ENCODE data around the gene MEMO1. TPM values are rescaled to one million over a fixed set of nuclear protein-coding genes. Genes with fewer than 3 reads are reported as not detected.
"Not testable (repeated sequence)": the region's sequence is repeated elsewhere in the genome, so short reads cannot be mapped to it uniquely, and the experiment has no call there.

The MEMO1 gene
- total RNA-seq, 1 experiment from 2014 or later = 78.1 TPM

DNA sequence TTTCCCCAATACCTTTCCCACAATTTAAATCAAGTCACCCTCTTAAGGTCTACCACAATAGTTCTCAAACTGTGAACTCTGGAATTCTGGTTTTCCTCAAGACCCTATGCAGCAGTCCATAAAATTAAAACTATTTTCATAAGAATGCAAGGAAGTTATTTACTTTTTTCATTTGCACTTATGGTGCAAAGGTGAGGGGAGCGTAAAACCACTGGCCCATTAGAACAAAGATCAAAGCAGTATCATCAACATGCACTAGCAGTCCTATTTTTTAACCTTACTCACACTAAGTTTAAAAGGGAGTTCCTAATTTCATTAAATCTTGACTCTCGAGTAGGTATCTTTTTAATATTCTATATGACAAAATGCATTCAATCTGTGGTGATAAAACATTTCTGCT, 85.3 kb downstream of the MEMO1 start:
- no peak overlapping the region for H3K4me3 ChIP-seq
- H3K27ac ChIP-seq = no peak overlapping the region
- no peaks in the 10 kb centered on the region for H3K9me3 ChIP-seq (replicated peaks)
- H3K4me1 ChIP-seq = no peaks in the 10 kb centered on the region
- no peaks in the 10 kb centered on the region for H3K27me3 ChIP-seq
- DNase-seq = no peak
- peaks cover 3% of the 10 kb centered on the region; the same call in 1 of the 2 replicates for H3K36me3 ChIP-seq

DNA sequence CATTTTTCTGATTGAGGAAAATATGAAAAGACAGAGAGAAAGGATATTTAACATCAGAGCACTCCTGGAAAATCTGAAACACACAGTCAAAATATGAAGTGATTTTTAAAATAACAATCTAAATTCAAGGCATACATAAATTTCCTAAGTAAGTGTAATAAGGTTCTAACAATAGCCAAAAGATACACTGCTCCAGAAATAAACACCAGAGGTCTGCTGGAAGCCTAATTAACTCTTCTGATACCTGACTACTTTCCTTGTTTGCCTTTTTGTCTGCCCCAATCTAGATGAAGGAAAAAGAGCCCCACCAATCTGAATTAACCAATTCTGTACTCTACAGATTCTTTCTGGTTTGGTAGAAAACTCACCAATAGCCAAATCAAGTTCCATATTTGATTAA, 87.1 kb downstream of the MEMO1 start:
- Histone ChIP-seq H3K4me3 (no peak overlapping the region), H3K27ac (no peak overlapping the region), H3K36me3 (peaks cover 13% of the 10 kb centered on the region; the same call in 1 of the 2 replicates), H3K27me3 (no peaks in the 10 kb centered on the region), H3K4me1 (no peaks in the 10 kb centered on the region), H3K9me3 (replicated peaks) (no peaks in the 10 kb centered on the region)
- DNase-seq = no peak

DNA sequence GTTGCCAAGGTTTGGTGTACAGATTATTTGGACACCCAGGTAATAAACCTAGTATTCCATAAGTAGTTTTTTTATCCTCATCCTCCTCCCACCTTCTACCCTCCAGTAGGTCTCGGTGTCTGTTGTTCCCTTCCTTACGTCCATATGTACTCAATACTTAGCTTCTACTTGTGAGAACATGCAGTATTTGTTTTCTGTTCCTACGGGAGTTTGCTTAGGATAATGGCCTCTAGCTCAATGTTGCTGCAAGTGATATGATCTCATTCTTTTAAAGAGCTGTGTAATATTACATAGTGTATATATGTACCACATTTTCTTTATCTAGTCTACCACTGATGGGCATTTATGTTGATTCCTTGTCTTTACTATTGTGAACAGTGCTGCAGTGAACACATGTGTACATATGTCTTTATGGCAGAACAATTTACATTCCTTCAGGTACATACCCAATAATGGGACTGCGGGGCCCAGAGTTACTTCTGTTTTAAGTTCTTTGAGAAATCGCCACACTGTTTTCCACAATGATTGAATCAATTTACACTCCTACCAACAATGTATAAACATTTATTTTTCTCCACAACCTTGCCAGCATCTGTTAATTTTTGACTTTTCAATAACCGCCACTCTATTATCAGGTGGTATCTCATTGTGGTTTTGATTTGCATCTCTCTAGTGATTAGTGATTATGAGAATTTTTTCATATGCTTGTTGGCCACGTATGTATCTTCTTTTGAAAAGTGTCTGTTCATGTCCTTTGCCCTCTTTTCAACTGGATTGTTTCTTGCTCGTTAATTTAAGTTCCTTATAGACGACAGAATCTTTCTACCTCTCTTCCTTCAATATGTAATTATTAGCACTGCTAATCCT, 88.0 kb downstream of the MEMO1 start:
- Histone ChIP-seq H3K4me3 (no peak overlapping the region), H3K27ac (no peak overlapping the region), H3K36me3 (peaks cover 16% of the 10 kb centered on the region; the same call in 1 of the 2 replicates)

DNA sequence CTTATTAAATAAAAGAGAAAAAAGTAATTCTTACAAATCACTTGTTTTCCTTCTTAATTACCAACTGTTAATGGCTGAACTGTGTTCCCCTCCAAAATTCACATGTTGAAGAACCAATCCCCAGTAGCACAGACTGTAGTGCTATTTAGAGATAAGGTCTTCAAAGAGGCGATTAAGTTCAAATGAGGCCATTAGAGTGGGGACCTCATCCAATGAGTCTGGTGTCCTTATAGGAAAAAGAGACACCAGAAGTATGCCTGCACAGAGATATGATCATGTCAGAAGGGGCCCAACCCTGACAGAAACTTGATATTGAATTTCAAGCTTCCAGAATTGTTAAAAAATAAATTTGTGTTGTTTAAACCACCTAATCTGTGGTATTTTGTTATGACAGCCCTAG, 89.8 kb downstream of the MEMO1 start:
- Histone ChIP-seq H3K27me3 (no peaks in the 10 kb centered on the region), H3K27ac (no peak overlapping the region), H3K9me3 (replicated peaks) (no peaks in the 10 kb centered on the region), H3K36me3 (peaks cover 23% of the 10 kb centered on the region; the same call in 1 of the 2 replicates), H3K4me3 (no peak overlapping the region), H3K4me1 (no peaks in the 10 kb centered on the region)
- no peak for DNase-seq

More for the DNA sequence above, 88.0 kb downstream of the MEMO1 start:
- no peak for DNase-seq
- Histone ChIP-seq H3K4me1 (no peaks in the 10 kb centered on the region), H3K9me3 (replicated peaks) (no peaks in the 10 kb centered on the region), H3K27me3 (no peaks in the 10 kb centered on the region)

DNA sequence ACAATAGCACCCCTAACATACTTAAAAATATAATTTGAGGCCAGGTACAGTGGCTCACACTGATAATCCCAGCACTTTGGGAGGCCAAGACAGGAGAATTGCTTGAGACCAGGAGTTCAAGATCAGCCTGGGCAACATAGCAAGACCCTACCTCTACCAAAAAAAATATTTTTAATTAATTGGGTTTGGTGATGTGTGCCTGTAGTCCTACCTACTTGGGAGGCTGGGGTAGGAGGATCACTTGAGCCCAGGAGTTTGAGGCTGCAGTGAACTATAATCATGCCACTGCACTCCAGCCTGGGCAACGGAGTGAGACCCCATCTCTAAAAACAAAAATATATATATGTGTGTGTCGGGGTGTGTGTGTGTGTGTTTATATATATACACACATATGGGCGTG, 91.3 kb downstream of the MEMO1 start:
- no peak for DNase-seq
- Histone ChIP-seq H3K4me3 (no peak overlapping the region), H3K36me3 (peaks cover 20% of the 10 kb centered on the region; the same call in 1 of the 2 replicates), H3K27me3 (no peaks in the 10 kb centered on the region), H3K9me3 (replicated peaks) (no peaks in the 10 kb centered on the region), H3K4me1 (no peaks in the 10 kb centered on the region), H3K27ac (no peak overlapping the region)

DNA sequence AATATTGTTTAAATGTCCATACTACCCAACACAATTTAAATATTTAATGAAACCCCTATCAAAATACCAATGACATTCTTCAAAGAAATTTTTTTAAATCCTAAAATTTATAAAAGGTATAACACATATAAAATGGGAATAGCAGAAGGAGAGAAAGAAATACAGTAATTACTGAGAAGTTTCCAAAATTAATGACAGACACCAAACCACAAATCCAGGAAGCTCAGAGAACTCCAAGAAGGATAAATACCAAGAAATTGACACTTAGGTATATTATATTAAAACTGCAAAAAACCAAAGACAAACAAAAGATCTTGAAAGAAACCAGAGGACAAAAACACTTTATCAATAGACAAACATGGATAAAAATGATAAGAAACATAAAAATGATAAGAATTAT, 101.1 kb downstream of the MEMO1 start:
- Histone ChIP-seq H3K27ac (no peak overlapping the region), H3K4me3 (no peak overlapping the region), H3K4me1 (no peaks in the 10 kb centered on the region), H3K9me3 (replicated peaks) (no peaks in the 10 kb centered on the region), H3K27me3 (no peaks in the 10 kb centered on the region), H3K36me3 (peaks cover 20% of the 10 kb centered on the region)
- DNase-seq = no peak

DNA sequence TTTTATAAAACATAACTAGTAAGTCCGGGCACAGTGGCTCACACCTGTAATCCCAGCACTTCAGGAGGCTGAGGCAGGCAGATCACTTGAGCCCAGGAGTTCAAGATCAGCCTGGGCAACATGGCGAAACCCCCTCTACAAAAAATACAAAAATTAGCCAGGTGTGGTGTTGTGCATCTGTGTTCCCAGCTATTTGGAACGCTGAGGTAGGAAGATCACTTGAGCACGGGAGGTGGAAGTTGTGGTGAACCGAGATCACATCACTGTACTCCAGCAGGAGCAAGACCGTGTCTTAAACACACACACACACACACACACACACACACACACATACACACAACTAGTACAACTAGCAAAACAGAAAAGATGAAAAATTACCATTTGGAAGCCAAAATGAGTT, 103.3 kb downstream of the MEMO1 start:
- H3K4me1 ChIP-seq; H3K27ac ChIP-seq; H3K9me3 ChIP-seq (replicated peaks); DNase-seq; H3K4me3 ChIP-seq; H3K27me3 ChIP-seq: not testable (repeated sequence)
- H3K36me3 ChIP-seq = peaks cover 18% of the 10 kb centered on the region

DNA sequence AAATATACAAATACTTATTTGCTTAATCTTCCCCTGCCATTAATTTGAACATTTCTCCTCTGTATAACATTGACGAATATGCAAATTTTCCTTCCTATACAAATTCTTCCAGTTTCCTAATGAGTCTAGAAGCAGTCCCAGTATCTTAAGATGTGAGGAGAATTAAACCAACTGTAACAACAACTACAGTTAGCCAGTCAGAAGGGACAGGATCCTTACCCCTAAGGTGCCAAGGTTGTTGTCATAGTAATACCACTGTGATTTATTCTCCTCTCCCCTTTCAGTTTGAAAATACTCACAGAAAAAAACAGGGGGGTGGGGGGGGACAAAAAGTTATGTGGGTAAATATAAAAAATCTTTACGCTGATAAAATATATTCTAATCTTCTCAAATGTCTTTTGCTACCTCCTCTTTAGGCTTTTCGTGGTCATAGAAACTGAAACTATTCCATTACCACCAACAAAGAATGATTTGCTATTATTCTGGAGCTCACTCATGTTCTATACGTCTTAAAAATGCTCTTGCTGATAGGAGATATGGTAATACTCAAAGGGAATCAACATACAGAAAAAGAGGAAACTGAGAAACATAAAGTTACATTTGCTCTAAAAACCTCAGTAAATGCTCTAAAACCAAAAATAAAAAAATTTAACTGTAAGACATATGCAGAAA, 107.6 kb downstream of the MEMO1 start:
- H3K36me3 ChIP-seq = peaks cover 37% of the 10 kb centered on the region
- no peak overlapping the region for H3K4me3 ChIP-seq
- H3K27ac ChIP-seq = no peak overlapping the region
- DNase-seq = no peak
- H3K4me1 ChIP-seq = no peaks in the 10 kb centered on the region
- H3K27me3 ChIP-seq = no peaks in the 10 kb centered on the region
- H3K9me3 ChIP-seq (replicated peaks) = peaks cover 7% of the 10 kb centered on the region; the same call in 1 of the 2 replicates

DNA sequence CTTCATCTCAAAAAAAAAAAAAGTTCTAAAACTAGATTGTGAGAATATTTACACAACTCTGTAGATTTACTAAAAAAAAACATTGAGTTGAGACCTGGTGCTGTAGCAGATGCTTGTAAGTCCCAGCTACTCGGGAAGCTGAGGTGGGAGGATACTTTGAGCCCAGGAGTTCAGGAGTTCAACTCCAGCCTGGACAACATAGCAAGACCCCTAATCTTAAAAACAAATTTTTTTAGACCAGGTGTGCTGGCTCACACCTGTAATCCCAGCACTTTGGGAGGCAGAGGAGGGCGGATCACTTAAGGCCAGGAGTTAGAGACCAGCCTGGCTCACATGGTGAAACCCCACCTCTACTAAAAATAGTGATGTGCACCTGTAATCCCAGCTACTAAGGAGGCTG, 108.9 kb downstream of the MEMO1 start:
- Histone ChIP-seq H3K27me3 (no peaks in the 10 kb centered on the region), H3K27ac (no peak overlapping the region), H3K4me3 (no peak overlapping the region), H3K36me3 (peaks cover 41% of the 10 kb centered on the region), H3K4me1 (no peaks in the 10 kb centered on the region), H3K9me3 (replicated peaks) (peaks cover 20% of the 10 kb centered on the region; the same call in 1 of the 2 replicates)
- DNase-seq = no peak

DNA sequence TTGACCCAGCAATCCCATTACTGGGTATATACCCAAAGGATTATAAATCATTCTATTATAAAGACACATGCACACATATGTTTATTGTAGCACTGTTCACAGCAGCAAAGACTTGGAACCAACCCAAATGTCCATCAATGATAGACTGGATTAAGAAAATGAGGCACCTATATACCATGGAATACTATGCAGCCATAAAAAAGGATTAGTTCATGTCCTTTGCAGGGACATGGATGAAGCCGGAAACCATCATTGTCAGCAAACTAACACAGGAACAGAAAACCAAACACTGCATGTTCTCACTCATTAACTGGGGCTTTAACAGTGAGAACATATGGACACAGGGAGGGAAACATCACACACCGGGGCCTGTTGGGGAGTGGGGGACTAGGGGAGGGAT, 110.7 kb downstream of the MEMO1 start:
- Histone ChIP-seq H3K36me3 (peaks cover 49% of the 10 kb centered on the region), H3K9me3 (replicated peaks) (peaks cover 22% of the 10 kb centered on the region; the same call in 1 of the 2 replicates)
- H3K27ac ChIP-seq, H3K4me3 ChIP-seq, DNase-seq, H3K27me3 ChIP-seq, H3K4me1 ChIP-seq: not testable (repeated sequence)

DNA sequence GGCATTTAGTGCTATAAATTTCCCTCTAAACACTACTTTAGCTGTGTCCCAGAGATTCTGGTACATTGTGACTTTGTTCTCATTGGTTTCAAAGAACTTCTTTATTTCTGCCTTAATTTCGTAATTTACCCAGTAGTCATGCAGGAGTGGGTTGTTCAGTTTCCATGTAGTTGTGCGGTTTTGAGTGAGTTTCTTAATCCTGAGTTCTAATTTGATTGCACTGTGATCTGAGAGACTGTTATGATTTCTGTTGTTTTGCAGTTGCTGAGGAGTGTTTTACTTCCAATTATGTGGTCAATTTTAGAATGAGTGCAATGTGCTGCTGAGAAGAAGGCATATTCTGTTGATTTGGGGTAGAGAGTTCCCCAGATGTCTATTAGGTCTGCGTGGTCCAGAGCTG, 112.5 kb downstream of the MEMO1 start:
- Histone ChIP-seq H3K9me3 (replicated peaks) (peaks cover 22% of the 10 kb centered on the region; the same call in 1 of the 2 replicates), H3K36me3 (peaks cover 49% of the 10 kb centered on the region)
- H3K4me3 ChIP-seq, DNase-seq, H3K4me1 ChIP-seq, H3K27me3 ChIP-seq, H3K27ac ChIP-seq: not testable (repeated sequence)

DNA sequence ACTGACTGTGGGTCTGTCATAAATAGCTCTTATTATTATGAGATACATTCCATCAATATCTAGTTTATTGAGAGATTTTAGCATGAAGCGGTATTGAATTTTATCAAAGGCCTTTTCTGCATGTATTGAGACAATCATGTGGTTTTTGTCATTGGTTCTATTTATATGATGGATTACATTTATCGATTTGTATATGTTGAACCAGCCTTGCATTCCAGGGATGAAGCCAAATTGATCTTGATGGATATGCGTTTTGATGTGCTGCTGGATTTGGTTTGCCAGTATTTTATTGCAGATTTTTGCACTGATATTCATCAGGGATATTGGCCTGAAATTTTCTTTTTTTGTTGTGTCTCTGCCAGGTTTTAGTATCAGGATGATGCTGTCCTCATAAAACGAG, 113.5 kb downstream of the MEMO1 start:
- H3K27ac ChIP-seq, H3K27me3 ChIP-seq, H3K4me1 ChIP-seq, H3K4me3 ChIP-seq, DNase-seq: not testable (repeated sequence)
- peaks cover 49% of the 10 kb centered on the region for H3K36me3 ChIP-seq
- H3K9me3 ChIP-seq (replicated peaks) = peaks cover 22% of the 10 kb centered on the region; the same call in 1 of the 2 replicates

DNA sequence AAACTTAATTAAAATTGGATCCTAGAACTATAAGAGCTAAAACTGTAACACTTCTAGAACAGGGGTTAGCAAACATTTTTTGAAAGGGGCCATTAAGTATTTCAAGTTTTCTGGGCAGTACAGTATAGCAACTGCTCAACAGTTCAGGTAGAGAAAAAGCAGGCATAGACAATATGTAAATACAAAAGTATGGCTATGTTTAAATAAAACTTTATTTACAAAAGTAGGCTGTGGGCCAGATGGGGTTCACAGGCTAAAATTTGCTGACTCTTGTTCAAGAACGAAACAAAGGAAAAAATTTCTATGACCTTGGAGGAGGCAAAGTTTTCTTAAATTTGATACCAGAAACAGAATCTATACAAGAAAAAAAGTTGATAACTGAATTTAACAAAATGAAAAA, 114.5 kb downstream of the MEMO1 start:
- Histone ChIP-seq H3K36me3 (peaks cover 41% of the 10 kb centered on the region), H3K9me3 (replicated peaks) (peaks cover 22% of the 10 kb centered on the region; the same call in 1 of the 2 replicates), H3K4me1 (peaks cover 18% of the 10 kb centered on the region), H3K27ac (no peak overlapping the region), H3K4me3 (no peak overlapping the region), H3K27me3 (no peaks in the 10 kb centered on the region)
- no peak for DNase-seq

DNA sequence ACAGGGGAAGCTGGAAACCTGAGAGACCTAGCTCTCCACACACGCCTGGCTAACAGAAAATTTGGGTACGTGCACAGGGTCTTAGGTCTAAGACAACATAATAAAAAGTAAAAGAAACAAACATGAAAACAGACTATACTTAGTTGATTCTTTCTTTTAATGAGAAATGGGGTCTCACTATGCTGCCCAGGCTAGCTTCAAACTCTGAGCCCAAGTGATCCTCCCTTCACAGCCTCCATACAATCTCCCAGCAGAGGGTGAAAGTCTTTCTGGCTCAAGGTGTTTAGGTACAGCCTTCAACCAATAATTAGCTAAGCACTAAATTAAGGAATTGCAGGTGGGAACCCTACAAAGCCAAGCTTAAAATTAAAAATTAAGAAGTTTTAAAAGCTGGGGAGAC, 116.2 kb downstream of the MEMO1 start:
- H3K27ac ChIP-seq = no peak overlapping the region
- no peaks in the 10 kb centered on the region for H3K27me3 ChIP-seq
- peaks cover 21% of the 10 kb centered on the region for H3K4me1 ChIP-seq
- no peak for DNase-seq
- peaks cover 31% of the 10 kb centered on the region for H3K36me3 ChIP-seq
- H3K9me3 ChIP-seq (replicated peaks) = peaks cover 16% of the 10 kb centered on the region; the same call in 1 of the 2 replicates
- no peak overlapping the region for H3K4me3 ChIP-seq

DNA sequence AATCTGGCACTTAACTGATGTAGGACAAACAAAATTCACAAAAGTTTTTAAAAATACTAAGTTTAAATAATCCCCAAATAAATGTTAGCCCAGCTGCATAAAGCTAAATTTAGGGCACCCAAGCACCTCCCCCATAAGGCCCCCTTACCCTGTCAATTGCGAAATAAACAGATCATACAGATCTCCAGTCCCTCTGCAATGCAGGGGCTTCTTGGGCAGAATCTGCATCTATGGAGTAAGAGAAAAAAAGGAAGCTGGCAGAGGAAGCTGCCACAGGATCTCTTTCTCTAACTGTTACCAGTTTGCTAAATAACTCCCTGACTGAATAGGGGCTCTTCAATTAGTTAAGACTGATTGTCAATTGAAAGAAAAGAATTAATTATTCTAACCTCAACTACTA, 117.7 kb downstream of the MEMO1 start:
- H3K27ac ChIP-seq = no peak overlapping the region
- H3K4me1 ChIP-seq = peaks cover 21% of the 10 kb centered on the region
- H3K4me3 ChIP-seq = no peak overlapping the region
- no peak for DNase-seq
- H3K27me3 ChIP-seq = no peaks in the 10 kb centered on the region
- H3K9me3 ChIP-seq (replicated peaks) = peaks cover 14% of the 10 kb centered on the region; the same call in 1 of the 2 replicates
- peaks cover 17% of the 10 kb centered on the region for H3K36me3 ChIP-seq

Measured in SJCRH30 (cell line).